Caco-2 (cell line): ENCODE measurements around the gene TSHZ1. TPM values are rescaled to one million over a fixed set of nuclear protein-coding genes. Genes with fewer than 3 reads are reported as not detected.

Experiments used
- BruUV-seq: library from RNA; stranded (reverse); fragments of 400-500 nt; replicated peaks from 2 replicates; lab custom pipeline; 2021; lab: Mats Ljungman, UMichigan
- CTCF ChIA-PET: fragments of 300-600 bp; sonication (Branson Sonifier 250); formaldehyde crosslinking; loops from one replicate; lab custom pipeline; 2022; ENCODE audit warnings: antibody characterized with exemption; lab: Charles Lee
- POLR2A ChIA-PET: fragments of 300-600 bp; sonication (Branson Sonifier 250); formaldehyde crosslinking; loops from one replicate; lab custom pipeline; 2022; ENCODE audit warnings: antibody characterized with exemption; lab: Charles Lee
- DNase-seq, 2 experiments: peaks; one replicate each; pipeline versions ENCODE4 v3.0.0 to v3.0.0-alpha.2; 2020 to 2022
- H3K27me3 ChIP-seq: replicated peaks from 2 replicates; pipeline ENCODE4 v1.6.0; 2011; ENCODE audit warnings: low read length; ENCODE audit not compliant: control insufficient read depth, insufficient read depth
- H3K36me3 ChIP-seq: 2 replicates; pipeline ENCODE4 v1.5.1; 2011; ENCODE audit warnings: low read length; ENCODE audit not compliant: control insufficient read depth, insufficient read depth
- H3K4me1 ChIP-seq: fragments of 250-450 bp; sonication (Bioruptor Pico); 2 replicates; pipeline ENCODE4 v1.5.1; 2020; ENCODE audit warnings: mild to moderate bottlenecking
- H3K4me3 ChIP-seq: 2 replicates; pipeline ENCODE4 v1.5.1; 2011; ENCODE audit warnings: low read depth, mild to moderate bottlenecking, control low read depth, low read length
- H3K9me3 ChIP-seq: fragments of 250-450 bp; sonication (Bioruptor Pico); 2 replicates; pipeline ENCODE4 v1.5.1; 2020; ENCODE audit warnings: mild to moderate bottlenecking, moderate library complexity
- H3K27ac Mint-ChIP-seq: one replicate; pipeline ENCODE4 v1.8.0; 2022; ENCODE audit warnings: mixed read lengths; ENCODE audit not compliant: unreplicated experiment
- H3K27me3 Mint-ChIP-seq: one replicate; pipeline ENCODE4 v1.8.0; 2022; ENCODE audit warnings: mixed read lengths; ENCODE audit not compliant: insufficient read depth, unreplicated experiment
- H3K36me3 Mint-ChIP-seq: one replicate; pipeline ENCODE4 v1.8.0; 2022; ENCODE audit warnings: mild to moderate bottlenecking, mixed read lengths; ENCODE audit not compliant: insufficient read depth, unreplicated experiment
- H3K4me1 Mint-ChIP-seq: one replicate; pipeline ENCODE4 v1.8.0; 2022; ENCODE audit warnings: low read depth, mixed read lengths; ENCODE audit not compliant: unreplicated experiment
- H3K4me3 Mint-ChIP-seq: one replicate; pipeline ENCODE4 v1.8.0; 2022; ENCODE audit warnings: mild to moderate bottlenecking, moderate library complexity, mixed read lengths; ENCODE audit not compliant: unreplicated experiment
- H3K9me3 Mint-ChIP-seq: one replicate; pipeline ENCODE4 v1.8.0; 2022; ENCODE audit warnings: mixed read lengths; ENCODE audit not compliant: unreplicated experiment
- CTCF ChIP-seq, 2 experiments: fragments of 200-600 bp in 1 of 2; IDR thresholded peaks; 1 replicate in 1 of 2; 2 replicates in 1 of 2; pipeline versions ENCODE4 v1.5.1 to v1.8.0; 2011 to 2022; ENCODE audit warnings: antibody characterized with exemption in 1 of 2, control low read depth in 1 of 2, inconsistent platforms in 1 of 2, low read depth in 1 of 2, low read length in 1 of 2, mild to moderate bottlenecking in 1 of 2, moderate library complexity in 1 of 2; ENCODE audit not compliant: insufficient read depth in 1 of 2, severe bottlenecking in 1 of 2, unreplicated experiment in 1 of 2
- intact Hi-C: fragments of 100-400 bp; cut with micrococcal nuclease; formaldehyde crosslinking; loops from one replicate; pipeline ENCODE4 v1.10.0; 2022; ENCODE audit not compliant: unreplicated experiment
- total RNA-seq: library from RNA; stranded (reverse); gene quantifications from 2 replicates; pipeline ENCODE4 v1.2.3, GENCODE V29; 2022

TSHZ1 gene
- total RNA-seq, 1 experiment from 2014 or later, result 4.4 TPM

- H3K27me3 Mint-ChIP-seq, result no peaks in the 10 kb centered on the region
- intact Hi-C loops, result no loop called here
Measured at GRCh38 chr18:75283731-75284130, 73.1 kb downstream of the TSHZ1 start.

GRCh38 chr18:75284566-75284965 lies 74.0 kb downstream of the TSHZ1 start:
- no peak overlapping the region for H3K4me3 ChIP-seq
- intact Hi-C loops, result no loop called here
- DNase-seq, result no peak
- ChIA-PET CTCF (no interaction called here), POLR2A (no interaction called here)
- H3K9me3 ChIP-seq, result no peaks in the 10 kb centered on the region
- TF ChIP-seq CTCF (IDR thresholded peaks at IDR 0.05; ENCODE audit: insufficient read depth in 1 of 2, low read depth in 1 of 2, low read length in 1 of 2, severe bottlenecking in 1 of 2, unreplicated experiment in 1 of 2), result no peak
- BruUV-seq, result no TSS peak
- H3K27me3 Mint-ChIP-seq, result no peaks in the 10 kb centered on the region
- no peak overlapping the region for H3K27ac Mint-ChIP-seq
- no peaks in the 10 kb centered on the region for H3K36me3 Mint-ChIP-seq
- no peaks in the 10 kb centered on the region for H3K4me1 ChIP-seq
- no peaks in the 10 kb centered on the region for H3K27me3 ChIP-seq
- H3K4me1 Mint-ChIP-seq, result no peaks in the 10 kb centered on the region
- no peaks in the 10 kb centered on the region for H3K9me3 Mint-ChIP-seq
- no peaks in the 10 kb centered on the region for H3K36me3 ChIP-seq
- H3K4me3 Mint-ChIP-seq, result no peak overlapping the region

More at GRCh38 chr18:75283731-75284130, 73.1 kb downstream of the TSHZ1 start:
- Histone ChIP-seq H3K9me3 (no peaks in the 10 kb centered on the region), H3K4me1 (no peaks in the 10 kb centered on the region), H3K36me3 (no peaks in the 10 kb centered on the region), H3K4me3 (no peak overlapping the region), H3K27me3 (no peaks in the 10 kb centered on the region)
- Mint-ChIP-seq H3K4me1 (no peaks in the 10 kb centered on the region), H3K36me3 (no peaks in the 10 kb centered on the region), H3K4me3 (no peak overlapping the region), H3K27ac (no peak overlapping the region), H3K9me3 (no peaks in the 10 kb centered on the region)
- ChIA-PET CTCF (no interaction called here), POLR2A (no interaction called here)
- no peak for TF ChIP-seq CTCF (IDR thresholded peaks at IDR 0.05; ENCODE audit: insufficient read depth in 1 of 2, low read depth in 1 of 2, low read length in 1 of 2, severe bottlenecking in 1 of 2, unreplicated experiment in 1 of 2)
- no peak for DNase-seq
- BruUV-seq, result no TSS peak

GRCh38 chr18:75285876-75286275 lies 75.3 kb downstream of the TSHZ1 start:
- TF ChIP-seq CTCF (IDR thresholded peaks at IDR 0.05; ENCODE audit: insufficient read depth in 1 of 2, low read depth in 1 of 2, low read length in 1 of 2, severe bottlenecking in 1 of 2, unreplicated experiment in 1 of 2), result no peak
- Mint-ChIP-seq H3K4me1 (no peaks in the 10 kb centered on the region), H3K4me3 (no peak overlapping the region), H3K27ac (no peak overlapping the region), H3K36me3 (no peaks in the 10 kb centered on the region), H3K9me3 (no peaks in the 10 kb centered on the region), H3K27me3 (no peaks in the 10 kb centered on the region)
- ChIA-PET CTCF (no interaction called here), POLR2A (no interaction called here)
- no peak overlapping the region for H3K4me3 ChIP-seq
- no peaks in the 10 kb centered on the region for H3K4me1 ChIP-seq
- no TSS peak for BruUV-seq
- intact Hi-C loops, result no loop called here
- H3K27me3 ChIP-seq, result no peaks in the 10 kb centered on the region
- H3K9me3 ChIP-seq, result no peaks in the 10 kb centered on the region
- no peaks in the 10 kb centered on the region for H3K36me3 ChIP-seq
- no peak for DNase-seq
